OCI-LY7 (cell line): ENCODE results near the gene CACNB2. TPM values are rescaled to one million over a fixed set of nuclear protein-coding genes. Genes with fewer than 3 reads are reported as not detected.
"Not testable (repeated sequence)": the region's sequence is repeated elsewhere in the genome, so short reads cannot be mapped to it uniquely, and the experiment has no call there.

ENCODE experiments used
- BruUV-seq: library from RNA; stranded (reverse); fragments of 400-500 nt; replicated peaks from 2 replicates; lab custom pipeline; 2021; lab: Mats Ljungman, UMichigan
- CTCF ChIA-PET: fragments of 300-600 bp; sonication (Branson Sonifier 250); formaldehyde crosslinking; loops from one replicate; lab custom pipeline; 2022; ENCODE audit warnings: antibody characterized with exemption; ENCODE audit not compliant: unreplicated experiment; lab: Charles Lee
- POLR2A ChIA-PET: fragments of 300-600 bp; sonication (Branson Sonifier 250); formaldehyde crosslinking; loops from one replicate; lab custom pipeline; 2022; ENCODE audit warnings: antibody characterized with exemption; lab: Charles Lee
- DNase-seq: peaks from one replicate; pipeline ENCODE4 v3.0.0-alpha.2; 2015; ENCODE audit warnings: low spot score
- H2AFZ ChIP-seq: fragments of 200-600 bp; sonication (generic), shearing (Covaris generic); 2 replicates; pipeline ENCODE4 v1.6.1; 2014; ENCODE audit warnings: mild to moderate bottlenecking, antibody characterized with exemption, low read length, moderate library complexity
- H3K27ac ChIP-seq: fragments of 200-600 bp; sonication (generic); 2 replicates; pipeline ENCODE4 v1.5.1; 2014; ENCODE audit warnings: mixed run types, low read depth, mild to moderate bottlenecking, moderate library complexity, low read length, inconsistent platforms; ENCODE audit not compliant: poor library complexity, severe bottlenecking
- H3K36me3 ChIP-seq: fragments of 200-600 bp; sonication (generic); 2 replicates; pipeline ENCODE4 v1.6.1; 2014; ENCODE audit warnings: mild to moderate bottlenecking, antibody characterized with exemption, low read length, moderate library complexity, mixed read lengths; ENCODE audit not compliant: insufficient read depth
- H3K4me1 ChIP-seq: fragments of 200-600 bp; sonication (generic); 2 replicates; pipeline ENCODE4 v1.5.1; 2014; ENCODE audit warnings: mild to moderate bottlenecking, low read length; ENCODE audit not compliant: insufficient read depth, poor library complexity, severe bottlenecking
- H3K4me2 ChIP-seq: fragments of 200-600 bp; sonication (generic); 2 replicates; pipeline ENCODE4 v1.6.1; 2014; ENCODE audit warnings: mild to moderate bottlenecking, low read length
- H3K4me3 ChIP-seq: fragments of 200-600 bp; sonication (generic); 2 replicates; pipeline ENCODE4 v1.5.1; 2014; ENCODE audit warnings: mild to moderate bottlenecking, low read depth, low read length; ENCODE audit not compliant: poor library complexity, severe bottlenecking
- H3K79me2 ChIP-seq: fragments of 200-600 bp; sonication (generic); 2 replicates; pipeline ENCODE4 v1.6.1; 2016; ENCODE audit warnings: low read depth, mild to moderate bottlenecking, low read length, moderate library complexity, mixed read lengths; ENCODE audit not compliant: insufficient read depth
- H3K9me2 ChIP-seq: fragments of 200-600 bp; sonication (generic); 2 replicates; pipeline ENCODE4 v1.6.1; 2016; ENCODE audit warnings: mild to moderate bottlenecking, low read length, mixed read lengths; ENCODE audit not compliant: insufficient read depth
- H3K9me3 ChIP-seq: fragments of 200-600 bp; sonication (generic); 2 replicates; pipeline ENCODE4 v1.6.1; 2014; ENCODE audit warnings: mild to moderate bottlenecking, mixed run types, low read length, mixed read lengths
- H4K20me1 ChIP-seq: fragments of 200-600 bp; sonication (generic); 2 replicates; pipeline ENCODE4 v1.6.1; 2014; ENCODE audit warnings: mild to moderate bottlenecking, antibody characterized with exemption, low read length, moderate library complexity, mixed read lengths; ENCODE audit not compliant: insufficient read depth
- CTCF ChIP-seq: fragments of 200-600 bp; sonication (generic); conservative IDR thresholded peaks from 2 replicates; pipeline ENCODE4 v1.5.1; 2014; ENCODE audit warnings: mild to moderate bottlenecking, antibody characterized with exemption, low read length, moderate library complexity, mixed read lengths
- EZH2phosphoT487 ChIP-seq: fragments of 200-600 bp; sonication (generic); IDR thresholded peaks from 2 replicates; pipeline ENCODE4 v1.6.1; 2018; ENCODE audit warnings: low read depth, borderline replicate concordance, mild to moderate bottlenecking, mixed run types, antibody characterized with exemption, low read length, moderate library complexity, mixed read lengths
- intact Hi-C: fragments of 100-400 bp; cut with micrococcal nuclease; formaldehyde crosslinking; loops from one replicate; pipeline ENCODE4 v1.10.0; 2022; ENCODE audit not compliant: unreplicated experiment
- total RNA-seq, 2 experiments: library from RNA; depleted of rRNA in 1 of 2; stranded (reverse); fragments of >200 nt in 1 of 2; shearing (Covaris generic) in 1 of 2; gene quantifications; 2 replicates each; pipeline ENCODE4 v1.2.3, GENCODE V29; 2014 to 2022

The CACNB2 gene
- total RNA-seq, 2 experiments from 2014 or later: not detected

- TF ChIP-seq EZH2phosphoT487 (no peak), CTCF (no peak)
- CTCF ChIA-PET: no interaction called here
These were observed 298.3 kb downstream of the CACNB2 start for GRCh38 chr10:18438361-18439126.

GRCh38 chr10:18439601-18440000, 299.4 kb downstream of the CACNB2 start:
- Histone ChIP-seq H3K79me2 (no peaks in the 10 kb centered on the region), H4K20me1 (no peaks in the 10 kb centered on the region), H3K9me3 (no peaks in the 10 kb centered on the region), H3K36me3 (no peaks in the 10 kb centered on the region), H3K4me1 (no peaks in the 10 kb centered on the region), H3K4me2 (no peak overlapping the region), H3K27ac (no peak overlapping the region), H2AFZ (no peak overlapping the region), H3K4me3 (no peak overlapping the region), H3K9me2 (no peaks in the 10 kb centered on the region)
- TF ChIP-seq EZH2phosphoT487: no peak
- TF ChIP-seq CTCF: no peak
- DNase-seq: no peak
- no TSS peak for BruUV-seq
- ChIA-PET POLR2A (no interaction called here), CTCF (no interaction called here)
- intact Hi-C loops: no loop called here

More at GRCh38 chr10:18438361-18439126, 298.3 kb downstream of the CACNB2 start:
- H3K4me2 ChIP-seq: no peak overlapping the region
- BruUV-seq: no TSS peak
- no peaks in the 10 kb centered on the region for H3K9me3 ChIP-seq
- H3K4me1 ChIP-seq: no peaks in the 10 kb centered on the region
- H2AFZ ChIP-seq: no peak overlapping the region
- H4K20me1 ChIP-seq: no peaks in the 10 kb centered on the region
- no peak overlapping the region for H3K4me3 ChIP-seq
- H3K36me3 ChIP-seq: no peaks in the 10 kb centered on the region
- POLR2A ChIA-PET: no interaction called here
- DNase-seq: no peak
- no peak overlapping the region for H3K27ac ChIP-seq
- no peaks in the 10 kb centered on the region for H3K9me2 ChIP-seq
- intact Hi-C loops: no loop called here
- no peaks in the 10 kb centered on the region for H3K79me2 ChIP-seq

GRCh38 chr10:18445635-18446034, 305.4 kb downstream of the CACNB2 start:
- H3K9me3 ChIP-seq, intact Hi-C loops, H3K27ac ChIP-seq, BruUV-seq, H3K4me2 ChIP-seq, H3K36me3 ChIP-seq, H2AFZ ChIP-seq, CTCF ChIA-PET, DNase-seq, H3K4me3 ChIP-seq, H4K20me1 ChIP-seq, POLR2A ChIA-PET, H3K4me1 ChIP-seq, H3K9me2 ChIP-seq, H3K79me2 ChIP-seq: not testable (repeated sequence)
